Vagina (tissue), 2 donors: ENCODE data around the gene SF3B2.

Experiments used
- POLR2A ChIP-seq, 2 donors: fragments of 450-650 bp; IDR thresholded peaks; one replicate each; pipeline ENCODE4 v1.6.1; 2017; ENCODE audit warnings: antibody characterized with exemption in 2 of 2, mild to moderate bottlenecking in 2 of 2, moderate library complexity in 2 of 2
- TF ChIP-seq, protein P1 (sequence below), 3 experiments: fragments of 450-650 bp in 2 of 3; fragments of 200-600 bp in 1 of 3; sonication (generic) in 1 of 3; IDR thresholded peaks; one replicate each; pipeline ENCODE4 v1.5.1; 2017 to 2019; ENCODE audit warnings: antibody characterized with exemption in 3 of 3, mild to moderate bottlenecking in 2 of 3, moderate library complexity in 2 of 3

DNA sequence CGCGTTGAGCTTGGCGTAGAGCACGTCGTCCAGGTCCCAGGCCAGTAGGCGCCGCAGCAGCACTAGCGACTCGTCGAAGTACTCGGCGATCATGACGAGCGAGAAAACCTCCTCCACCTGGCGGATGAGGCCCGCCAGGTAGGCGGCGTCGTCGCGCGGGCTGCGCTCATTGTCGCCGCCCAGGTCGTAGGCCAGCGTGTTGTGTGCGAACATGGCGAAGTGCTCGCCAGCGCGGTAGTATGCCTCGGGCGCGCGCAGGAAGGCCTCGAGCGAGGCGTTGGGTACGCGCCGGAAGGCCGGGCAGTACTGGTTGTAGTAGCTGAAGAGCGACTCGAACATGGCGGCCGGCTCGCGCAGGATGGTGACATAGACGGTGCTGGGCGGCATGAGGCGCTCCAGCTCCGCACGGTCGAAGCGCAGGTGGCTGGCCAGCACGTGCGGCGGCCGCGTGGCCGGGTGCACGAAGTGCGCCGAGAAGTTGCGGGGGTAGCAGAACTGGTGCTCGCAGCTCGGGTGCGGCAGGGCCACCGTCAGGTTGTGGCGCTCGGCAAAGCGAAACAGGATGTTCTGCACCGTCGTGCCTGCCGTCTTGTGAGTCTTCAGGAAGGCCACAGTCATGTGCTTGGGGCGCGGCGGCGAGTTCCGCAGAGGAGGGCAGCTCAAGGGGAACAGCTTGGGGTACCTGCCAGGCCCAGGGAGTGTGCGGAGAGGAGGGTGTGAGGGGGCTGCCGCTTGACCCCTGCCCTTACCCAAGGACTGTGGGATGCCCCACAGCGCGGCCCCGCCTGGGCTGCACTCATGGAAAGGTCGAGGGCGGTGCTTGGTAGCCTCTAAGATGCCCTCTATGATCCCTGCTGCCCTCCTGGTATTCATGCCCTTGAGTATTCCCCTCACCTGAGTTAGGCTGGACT is 8.9 kb upstream of the SF3B2 start:
- TF ChIP-seq, protein P1, sequence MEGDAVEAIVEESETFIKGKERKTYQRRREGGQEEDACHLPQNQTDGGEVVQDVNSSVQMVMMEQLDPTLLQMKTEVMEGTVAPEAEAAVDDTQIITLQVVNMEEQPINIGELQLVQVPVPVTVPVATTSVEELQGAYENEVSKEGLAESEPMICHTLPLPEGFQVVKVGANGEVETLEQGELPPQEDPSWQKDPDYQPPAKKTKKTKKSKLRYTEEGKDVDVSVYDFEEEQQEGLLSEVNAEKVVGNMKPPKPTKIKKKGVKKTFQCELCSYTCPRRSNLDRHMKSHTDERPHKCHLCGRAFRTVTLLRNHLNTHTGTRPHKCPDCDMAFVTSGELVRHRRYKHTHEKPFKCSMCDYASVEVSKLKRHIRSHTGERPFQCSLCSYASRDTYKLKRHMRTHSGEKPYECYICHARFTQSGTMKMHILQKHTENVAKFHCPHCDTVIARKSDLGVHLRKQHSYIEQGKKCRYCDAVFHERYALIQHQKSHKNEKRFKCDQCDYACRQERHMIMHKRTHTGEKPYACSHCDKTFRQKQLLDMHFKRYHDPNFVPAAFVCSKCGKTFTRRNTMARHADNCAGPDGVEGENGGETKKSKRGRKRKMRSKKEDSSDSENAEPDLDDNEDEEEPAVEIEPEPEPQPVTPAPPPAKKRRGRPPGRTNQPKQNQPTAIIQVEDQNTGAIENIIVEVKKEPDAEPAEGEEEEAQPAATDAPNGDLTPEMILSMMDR (IDR thresholded peaks at IDR 0.05): no peak
- TF ChIP-seq POLR2A (IDR thresholded peaks at IDR 0.05): no peak
